Upper lobe of left lung (tissue), 4 donors: ENCODE results near the gene SDR9C7.

Experiments
- CTCF ChIP-seq, 6 experiments: fragments of 450-650 bp in 4 of 6; fragments of 200-600 bp in 2 of 6; sonication (generic) in 2 of 6; IDR thresholded peaks; one replicate each; pipeline ENCODE4 v1.5.1; 2016 to 2019; ENCODE audit warnings: antibody characterized with exemption in 6 of 6
- POLR2AphosphoS5 ChIP-seq, 2 donors: sonication (generic); formaldehyde crosslinking; IDR thresholded peaks; one replicate each; pipeline ENCODE4 v1.5.1; 2017; ENCODE audit warnings: antibody characterized with exemption in 2 of 2

DNA sequence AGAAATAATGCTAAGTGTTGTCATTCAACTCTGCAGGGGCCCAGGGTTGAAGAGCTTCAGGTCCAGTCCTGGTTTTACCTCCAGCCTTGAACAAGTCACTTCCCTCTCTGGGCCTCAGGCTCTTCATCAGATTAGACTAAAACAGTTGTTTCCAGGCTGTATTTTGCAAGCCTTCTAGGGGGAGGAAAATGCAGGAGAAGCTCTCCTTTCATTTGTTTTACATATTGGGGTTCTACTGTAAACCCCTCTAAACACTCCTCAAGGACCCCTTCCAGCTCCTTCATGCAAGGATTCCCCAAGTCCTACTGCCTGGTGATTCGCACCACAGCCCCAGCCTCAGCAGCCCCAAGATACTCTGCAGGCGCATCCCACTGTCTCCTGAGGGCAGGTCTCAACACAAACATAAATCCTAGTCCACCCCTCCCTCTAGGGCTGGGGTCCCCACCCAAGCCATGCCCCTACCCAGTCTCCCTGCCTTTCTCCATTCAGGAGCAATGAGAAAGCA, 2.7 kb downstream of the SDR9C7 start:
- TF ChIP-seq CTCF (IDR thresholded peaks at IDR 0.05) (no peak), POLR2AphosphoS5 (IDR thresholded peaks at IDR 0.05) (no peak)
